ENCODE results near the gene EMCN.
"Not testable (repeated sequence)": the region's sequence is repeated elsewhere in the genome, so short reads cannot be mapped to it uniquely, and the experiment has no call there.

EMCN gene

GRCh38 chr4:100391086-100391485 lies 126.7 kb downstream of the EMCN start:
- no peak overlapping the region for H3K27ac ChIP-seq
- DNase-seq (ENCODE audit: low read depth, low spot score) = no peak

DNA sequence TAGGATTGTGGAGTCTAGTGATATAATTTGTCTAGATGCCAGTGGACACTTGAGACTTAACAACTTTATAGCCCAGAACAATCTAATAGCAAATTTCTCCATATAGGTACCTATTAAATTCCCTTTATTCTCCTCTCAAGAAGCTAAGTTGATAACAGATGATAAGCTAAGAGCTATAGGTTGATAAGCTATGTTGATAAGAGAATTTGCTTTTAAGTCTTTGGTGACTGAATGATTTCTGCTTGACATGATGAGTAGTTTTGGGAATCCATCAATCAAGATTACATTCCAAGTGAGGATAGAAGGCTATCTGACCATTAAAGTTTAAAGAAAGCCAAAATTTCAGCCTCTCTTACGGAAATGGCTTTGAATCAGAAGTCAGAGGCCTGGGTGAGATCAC lies 131.6 kb downstream of the EMCN start:
- no peaks in the 10 kb centered on the region for H3K9me3 ChIP-seq (ENCODE audit: low read depth, low read length)
- no peak for TF ChIP-seq FOXP2 (optimal IDR thresholded peaks at IDR 0.05; ENCODE audit: control extremely low read depth, extremely low read length, insufficient read depth)
- TF ChIP-seq POLR2AphosphoS5 (IDR thresholded peaks at IDR 0.05; ENCODE audit: borderline replicate concordance, low read depth, low read length) = no peak
- no peak for TF ChIP-seq EZH2 (IDR thresholded peaks at IDR 0.05)
- H3K36me3 ChIP-seq (ENCODE audit: insufficient read depth, low read length) = no peaks in the 10 kb centered on the region
- H3K9ac ChIP-seq (ENCODE audit: insufficient read length) = no peak overlapping the region
- DNase-seq (ENCODE audit: low read depth, low spot score) = no peak
- no peak overlapping the region for H3K27ac ChIP-seq
- H3K4me3 ChIP-seq = no peak overlapping the region

More at GRCh38 chr4:100391086-100391485, 126.7 kb downstream of the EMCN start:
- H3K36me3 ChIP-seq (ENCODE audit: insufficient read depth, low read length) = no peaks in the 10 kb centered on the region
- H3K4me3 ChIP-seq = no peak overlapping the region
- no peak overlapping the region for H3K9ac ChIP-seq (ENCODE audit: insufficient read length)
- no peaks in the 10 kb centered on the region for H3K9me3 ChIP-seq (ENCODE audit: low read depth, low read length)
- no peak for TF ChIP-seq POLR2AphosphoS5 (IDR thresholded peaks at IDR 0.05; ENCODE audit: borderline replicate concordance, low read depth, low read length)
- TF ChIP-seq FOXP2 (optimal IDR thresholded peaks at IDR 0.05; ENCODE audit: control extremely low read depth, extremely low read length, insufficient read depth) = no peak
- no peak for TF ChIP-seq EZH2 (IDR thresholded peaks at IDR 0.05)

DNA sequence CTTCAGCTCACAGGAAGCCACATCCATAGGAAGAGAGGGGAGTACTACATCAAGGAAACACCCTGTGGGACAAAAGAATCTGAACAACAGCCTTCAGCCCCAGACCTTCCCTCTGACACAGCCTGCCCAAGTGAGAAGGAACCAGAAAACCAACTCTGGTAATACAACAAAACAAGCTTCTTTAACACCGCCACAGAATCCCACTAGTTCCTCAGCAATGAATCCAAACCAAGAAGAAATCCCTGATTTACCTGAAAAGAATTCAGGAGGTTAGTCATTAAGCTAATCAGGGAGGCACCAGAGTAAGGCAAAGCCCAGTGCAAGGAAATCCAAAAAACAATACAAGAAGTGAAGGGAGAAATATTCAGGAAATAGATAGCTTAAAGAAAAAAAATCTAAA lies 137.4 kb downstream of the EMCN start:
- H3K9me3 ChIP-seq (ENCODE audit: low read depth, low read length); H3K27ac ChIP-seq; DNase-seq (ENCODE audit: low read depth, low spot score); H3K4me3 ChIP-seq; H3K36me3 ChIP-seq (ENCODE audit: insufficient read depth, low read length); H3K9ac ChIP-seq (ENCODE audit: insufficient read length): not testable (repeated sequence)

DNA sequence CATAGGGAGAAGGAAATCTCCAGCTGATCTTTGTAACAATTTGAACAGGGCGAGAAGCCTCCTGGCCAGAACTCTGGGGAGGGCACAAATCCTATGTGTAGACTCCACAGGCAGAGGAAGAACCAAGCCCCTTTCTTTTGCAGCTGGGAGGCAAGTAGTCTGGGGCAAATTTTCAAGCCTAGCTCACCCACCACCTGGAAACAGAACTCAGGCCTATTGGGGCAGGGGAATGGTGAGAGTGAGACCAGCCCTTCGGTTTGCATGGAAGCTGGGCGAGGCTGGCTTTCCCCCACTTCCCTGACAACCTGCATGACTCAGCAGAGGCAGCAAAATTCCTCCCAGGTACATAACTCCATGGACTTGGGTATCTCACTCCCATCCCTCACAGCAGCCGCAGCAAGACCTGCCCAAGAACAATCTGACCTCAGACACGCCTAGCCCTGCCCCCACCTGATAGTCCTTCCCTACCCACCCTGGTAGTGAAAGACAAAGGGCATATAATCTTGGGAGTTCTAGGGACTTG lies 138.2 kb downstream of the EMCN start:
- no peak for TF ChIP-seq POLR2AphosphoS5 (IDR thresholded peaks at IDR 0.05; ENCODE audit: borderline replicate concordance, low read depth, low read length)
- TF ChIP-seq FOXP2 (optimal IDR thresholded peaks at IDR 0.05; ENCODE audit: control extremely low read depth, extremely low read length, insufficient read depth) = no peak
- TF ChIP-seq EZH2 (IDR thresholded peaks at IDR 0.05) = no peak
- Histone ChIP-seq H3K4me3 (no peak overlapping the region), H3K9me3 (ENCODE audit: low read depth, low read length) (no peaks in the 10 kb centered on the region), H3K27ac (no peak overlapping the region), H3K36me3 (ENCODE audit: insufficient read depth, low read length) (no peaks in the 10 kb centered on the region), H3K9ac (ENCODE audit: insufficient read length) (no peak overlapping the region)
- no peak for DNase-seq (ENCODE audit: low read depth, low spot score)

DNA sequence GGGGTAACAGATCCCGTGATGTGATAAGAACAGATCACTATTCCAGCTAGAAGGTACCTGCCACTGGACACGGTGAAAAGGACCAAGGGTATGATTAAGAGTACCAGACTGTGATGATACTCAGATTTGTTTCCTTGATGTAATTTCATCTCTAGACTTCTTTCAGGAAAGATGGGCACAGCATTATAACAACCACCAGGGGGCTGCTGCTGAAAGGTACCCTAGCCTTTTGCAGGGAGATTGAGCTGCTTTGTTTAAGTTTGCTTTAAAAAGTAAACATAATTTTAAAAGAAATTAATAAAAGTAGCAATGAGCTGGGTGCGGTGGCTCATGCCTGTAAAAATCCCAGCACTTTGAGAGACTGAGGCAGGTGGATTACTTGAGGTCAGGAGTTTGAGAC lies 145.4 kb downstream of the EMCN start:
- no peak overlapping the region for H3K4me3 ChIP-seq
- TF ChIP-seq POLR2AphosphoS5 (IDR thresholded peaks at IDR 0.05; ENCODE audit: borderline replicate concordance, low read depth, low read length) (no peak), EZH2 (IDR thresholded peaks at IDR 0.05) (no peak), FOXP2 (optimal IDR thresholded peaks at IDR 0.05; ENCODE audit: control extremely low read depth, extremely low read length, insufficient read depth) (no peak)
- no peak overlapping the region for H3K27ac ChIP-seq
- DNase-seq (ENCODE audit: low read depth, low spot score) = no peak
- H3K36me3 ChIP-seq (ENCODE audit: insufficient read depth, low read length) = no peaks in the 10 kb centered on the region
- H3K9me3 ChIP-seq (ENCODE audit: low read depth, low read length) = no peaks in the 10 kb centered on the region
- H3K9ac ChIP-seq (ENCODE audit: insufficient read length) = no peak overlapping the region

GRCh38 chr4:100369871-100370270 lies 148.0 kb downstream of the EMCN start:
- no peaks in the 10 kb centered on the region for H3K9me3 ChIP-seq (ENCODE audit: low read depth, low read length)
- no peaks in the 10 kb centered on the region for H3K36me3 ChIP-seq (ENCODE audit: insufficient read depth, low read length)
- H3K27ac ChIP-seq = no peak overlapping the region
- no peak for TF ChIP-seq POLR2AphosphoS5 (IDR thresholded peaks at IDR 0.05; ENCODE audit: borderline replicate concordance, low read depth, low read length)
- TF ChIP-seq EZH2 (IDR thresholded peaks at IDR 0.05) = no peak
- no peak for TF ChIP-seq FOXP2 (optimal IDR thresholded peaks at IDR 0.05; ENCODE audit: control extremely low read depth, extremely low read length, insufficient read depth)
- H3K4me3 ChIP-seq = no peak overlapping the region
- H3K9ac ChIP-seq (ENCODE audit: insufficient read length) = no peak overlapping the region
- no peak for DNase-seq (ENCODE audit: low read depth, low spot score)

- Histone ChIP-seq H3K27ac (no peak overlapping the region), H3K4me3 (no peak overlapping the region), H3K9ac (ENCODE audit: insufficient read length) (no peak overlapping the region), H3K36me3 (ENCODE audit: insufficient read depth, low read length) (no peaks in the 10 kb centered on the region), H3K9me3 (ENCODE audit: low read depth, low read length) (no peaks in the 10 kb centered on the region)
- DNase-seq (ENCODE audit: low read depth, low spot score) = no peak
- TF ChIP-seq EZH2 (IDR thresholded peaks at IDR 0.05) (no peak), POLR2AphosphoS5 (IDR thresholded peaks at IDR 0.05; ENCODE audit: borderline replicate concordance, low read depth, low read length) (no peak), FOXP2 (optimal IDR thresholded peaks at IDR 0.05; ENCODE audit: control extremely low read depth, extremely low read length, insufficient read depth) (no peak)
Measured at GRCh38 chr4:100367451-100367850, 150.4 kb downstream of the EMCN start.

GRCh38 chr4:100366213-100366612 lies 151.6 kb downstream of the EMCN start:
- DNase-seq (ENCODE audit: low read depth, low spot score) = no peak

GRCh38 chr4:100362366-100362765 lies 155.5 kb downstream of the EMCN start:
- no peak for DNase-seq (ENCODE audit: low read depth, low spot score)
- Histone ChIP-seq H3K9ac (ENCODE audit: insufficient read length) (no peak overlapping the region), H3K36me3 (ENCODE audit: insufficient read depth, low read length) (no peaks in the 10 kb centered on the region), H3K4me3 (no peak overlapping the region), H3K27ac (no peak overlapping the region), H3K9me3 (ENCODE audit: low read depth, low read length) (peaks cover under 1% of the 10 kb centered on the region; the same call in 1 of the 2 replicates)
- TF ChIP-seq EZH2 (IDR thresholded peaks at IDR 0.05) (no peak), POLR2AphosphoS5 (IDR thresholded peaks at IDR 0.05; ENCODE audit: borderline replicate concordance, low read depth, low read length) (no peak), FOXP2 (optimal IDR thresholded peaks at IDR 0.05; ENCODE audit: control extremely low read depth, extremely low read length, insufficient read depth) (no peak)

More at GRCh38 chr4:100366213-100366612, 151.6 kb downstream of the EMCN start:
- Histone ChIP-seq H3K9me3 (ENCODE audit: low read depth, low read length) (no peaks in the 10 kb centered on the region), H3K36me3 (ENCODE audit: insufficient read depth, low read length) (no peaks in the 10 kb centered on the region), H3K9ac (ENCODE audit: insufficient read length) (no peak overlapping the region), H3K4me3 (no peak overlapping the region), H3K27ac (no peak overlapping the region)
- TF ChIP-seq EZH2 (IDR thresholded peaks at IDR 0.05) (no peak), POLR2AphosphoS5 (IDR thresholded peaks at IDR 0.05; ENCODE audit: borderline replicate concordance, low read depth, low read length) (no peak), FOXP2 (optimal IDR thresholded peaks at IDR 0.05; ENCODE audit: control extremely low read depth, extremely low read length, insufficient read depth) (no peak)

Data from SK-N-MC (cell line).